Measurements from ENCODE around the gene SRD5A3.

The SRD5A3 gene

DNA sequence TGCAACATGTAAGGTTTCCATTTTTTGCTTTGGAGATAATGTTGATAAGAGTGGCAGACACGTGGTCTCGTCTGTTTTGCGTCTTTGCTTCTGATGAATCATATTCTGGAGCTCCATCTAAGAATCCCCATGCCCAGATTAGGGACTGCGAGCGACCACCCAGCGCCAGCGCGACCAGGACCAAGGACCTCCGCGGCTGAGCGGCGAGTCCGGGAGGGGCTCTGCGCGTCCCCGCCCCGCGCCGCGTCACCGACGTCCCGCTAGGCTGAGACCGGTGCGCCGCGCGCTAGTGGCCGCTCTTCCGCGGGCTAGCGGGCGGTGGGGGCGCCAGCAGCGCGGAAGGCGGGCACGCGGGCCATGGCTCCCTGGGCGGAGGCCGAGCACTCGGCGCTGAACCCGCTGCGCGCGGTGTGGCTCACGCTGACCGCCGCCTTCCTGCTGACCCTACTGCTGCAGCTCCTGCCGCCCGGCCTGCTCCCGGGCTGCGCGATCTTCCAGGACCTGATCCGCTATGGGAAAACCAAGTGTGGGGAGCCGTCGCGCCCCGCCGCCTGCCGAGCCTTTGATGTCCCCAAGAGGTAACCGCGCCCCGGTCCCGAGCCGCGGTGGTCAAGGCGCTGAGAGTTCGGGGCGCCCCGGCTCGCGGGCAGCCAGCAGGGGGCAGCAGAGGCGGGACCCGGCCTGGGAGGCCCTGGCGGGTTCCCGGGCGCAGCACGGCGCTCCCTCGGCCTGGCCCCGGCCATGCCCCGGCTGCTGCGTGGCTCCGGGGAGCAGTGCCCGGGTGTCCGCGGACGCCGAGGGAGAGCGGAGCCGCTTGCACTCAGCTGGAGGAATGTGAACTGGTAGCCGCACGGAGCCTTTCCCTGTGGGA lies at the start of gene SRD5A3:
TSS of gene SRD5A3 (plus strand) at position 263 of the 871 bp plus-strand sequence. CDS start at position 358, 95 bp downstream.
- peak; percentile 85 for DNase-seq (ENCODE audit: low spot score)

DNA sequence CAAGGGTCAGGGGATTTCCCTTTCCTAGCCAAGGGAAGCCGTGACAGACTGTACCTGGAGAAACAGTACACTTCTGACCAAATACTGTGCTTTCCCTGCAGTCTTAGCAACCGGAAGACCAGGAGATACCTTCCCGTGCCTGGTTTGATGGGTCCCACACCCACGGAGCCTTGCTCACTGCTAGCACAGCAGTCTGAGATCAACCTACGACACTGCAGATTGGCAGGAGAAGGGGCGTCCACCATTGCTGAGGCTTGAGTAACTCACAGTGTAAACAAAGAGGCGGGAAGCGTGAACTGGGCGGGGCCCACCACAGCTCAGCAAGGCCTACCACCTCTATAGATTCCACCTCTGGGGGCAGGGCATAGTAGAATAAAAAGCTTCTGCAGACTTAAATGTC lies 48.7 kb upstream of the SRD5A3 start:
- no peak for DNase-seq (ENCODE audit: low spot score)

DNA sequence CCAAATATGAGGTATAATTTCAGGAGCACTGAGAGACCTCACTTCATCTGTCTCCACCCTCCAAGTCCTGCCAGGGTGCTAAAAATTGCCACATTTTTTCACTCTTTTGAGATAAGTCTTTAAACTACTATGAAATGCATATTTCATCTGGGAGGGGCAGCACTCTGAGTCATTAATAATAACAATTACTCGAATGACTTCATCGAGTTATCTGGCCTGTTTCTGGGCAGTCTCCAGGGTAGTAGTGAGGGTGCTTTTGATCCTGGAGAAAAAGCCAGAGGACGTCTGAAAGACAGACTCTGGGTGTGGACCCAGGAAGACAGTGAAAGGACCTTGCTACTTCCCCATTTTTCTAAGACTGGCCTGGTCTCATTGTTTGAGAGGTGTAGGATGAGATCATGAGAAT lies 42.3 kb upstream of the SRD5A3 start:
- DNase-seq (ENCODE audit: low spot score), result peak; percentile 14

GRCh38 chr4:55304303-55304702 lies 41.7 kb upstream of the SRD5A3 start:
- no peak for DNase-seq (ENCODE audit: low spot score)

GRCh38 chr4:55308071-55308470 lies 38.0 kb upstream of the SRD5A3 start:
- no peak for DNase-seq (ENCODE audit: low spot score)

DNA sequence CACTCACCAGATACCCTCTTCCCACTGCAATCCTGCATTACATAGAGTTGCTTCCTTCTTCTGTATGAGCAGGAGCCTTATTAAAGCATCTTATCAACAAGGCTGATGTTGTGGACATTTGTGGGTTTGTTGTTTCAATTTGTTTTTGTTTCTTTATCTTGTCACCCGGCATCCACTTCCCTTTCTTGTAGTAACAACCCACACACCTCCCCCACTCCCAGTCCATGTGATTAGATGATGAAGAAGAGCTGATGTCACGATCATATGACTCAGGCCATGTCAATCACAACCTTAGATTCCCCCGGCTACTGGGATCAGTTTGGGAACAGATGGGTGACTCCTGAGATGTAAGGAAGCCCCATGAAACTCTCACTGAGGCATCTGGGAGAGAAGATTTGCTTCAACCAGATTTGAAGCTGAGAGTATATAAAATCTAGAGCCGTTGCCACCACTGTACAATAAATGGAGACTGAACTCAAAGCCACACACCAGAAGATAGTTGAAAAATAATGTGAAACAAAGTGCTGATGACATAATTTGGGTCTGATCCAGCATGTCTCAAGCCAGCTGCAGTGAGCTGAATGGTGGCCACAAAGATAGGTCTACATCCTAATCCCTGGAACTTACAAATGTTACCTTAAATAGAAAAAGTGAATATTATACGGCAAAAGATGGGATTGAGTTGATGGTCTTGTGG lies 34.1 kb upstream of the SRD5A3 start:
- DNase-seq (ENCODE audit: low spot score), result no peak

GRCh38 chr4:55312489-55313101 lies 33.4 kb upstream of the SRD5A3 start:
- DNase-seq (ENCODE audit: low spot score), result peak; percentile 48

- DNase-seq (ENCODE audit: low spot score), result no peak
Observed at GRCh38 chr4:55314141-55314820, 31.8 kb upstream of the SRD5A3 start.

DNA sequence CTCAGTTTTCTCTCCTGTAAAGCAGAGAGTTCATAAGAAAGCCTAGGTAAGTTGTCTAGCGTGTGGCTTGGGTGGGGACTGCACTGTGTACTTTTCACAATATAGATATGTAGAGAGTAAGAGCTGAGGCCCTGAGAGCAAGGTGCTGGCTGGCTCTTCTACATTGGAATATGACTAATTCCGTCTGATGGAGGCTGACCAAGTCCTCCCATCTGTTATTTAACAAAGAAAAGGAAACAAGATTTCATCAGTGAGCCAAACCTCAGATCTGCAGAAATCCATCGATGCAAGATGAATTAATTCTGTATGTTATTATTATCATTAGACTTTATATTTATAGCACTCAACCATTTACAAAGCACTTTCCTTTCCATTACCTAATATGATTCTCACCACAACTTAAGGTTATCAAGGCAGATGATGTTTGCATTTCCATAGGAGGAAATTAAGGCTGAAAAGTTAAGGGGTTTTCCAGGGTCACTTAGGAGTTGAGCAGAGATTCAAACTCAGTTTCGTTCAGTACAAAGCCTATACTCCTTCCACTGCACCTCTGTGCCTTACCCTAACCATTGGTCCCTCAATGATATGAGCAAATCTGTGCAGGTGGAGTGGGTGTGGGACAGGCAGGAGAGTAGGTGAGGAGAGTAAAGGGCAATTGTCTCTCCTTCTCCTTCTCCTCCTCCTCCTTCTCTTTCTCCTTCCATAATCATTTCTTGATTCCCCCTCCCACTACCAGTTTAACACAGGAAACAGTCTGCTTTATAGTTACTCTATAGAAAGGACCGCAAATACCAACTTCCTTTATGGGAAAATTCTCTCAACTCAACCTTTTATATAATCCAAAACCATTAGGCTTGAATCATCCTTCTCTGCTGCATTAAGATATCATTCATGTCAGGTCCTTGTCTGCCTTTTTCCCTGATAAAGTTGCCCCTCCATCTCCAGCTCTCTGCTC lies 27.6 kb upstream of the SRD5A3 start:
- DNase-seq (ENCODE audit: low spot score), result no peak

DNA sequence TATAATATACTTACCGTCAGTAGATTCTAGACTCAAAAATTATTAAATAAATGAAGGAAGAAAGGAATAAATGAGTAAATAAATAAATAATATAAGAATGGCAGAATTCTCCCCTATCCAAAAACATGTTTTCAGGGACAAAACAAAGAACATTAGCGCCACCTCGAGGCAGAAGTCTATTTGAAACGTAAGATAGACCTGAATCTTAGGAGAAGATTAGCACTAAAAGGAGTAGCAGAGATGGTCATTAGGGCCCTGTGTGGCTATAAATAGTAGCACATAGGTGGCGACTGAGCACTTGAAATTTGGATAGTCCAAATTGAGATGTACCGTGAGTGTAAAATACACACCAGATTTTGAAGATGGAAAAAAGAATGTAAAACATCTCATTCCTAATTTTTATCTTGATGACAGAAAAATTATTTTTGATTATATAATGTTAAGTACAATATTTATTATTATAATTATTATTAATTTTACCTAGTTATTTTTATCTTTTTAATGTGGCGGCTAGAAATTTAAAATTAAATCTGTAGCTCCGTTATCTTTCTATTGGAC lies 24.3 kb upstream of the SRD5A3 start:
- peak; percentile 74 for DNase-seq (ENCODE audit: low spot score)

GRCh38 chr4:55323375-55323774 lies 22.7 kb upstream of the SRD5A3 start:
- no peak for DNase-seq (ENCODE audit: low spot score)

- no peak for DNase-seq (ENCODE audit: low spot score)
Observed at GRCh38 chr4:55326629-55327028, 19.4 kb upstream of the SRD5A3 start.

DNA sequence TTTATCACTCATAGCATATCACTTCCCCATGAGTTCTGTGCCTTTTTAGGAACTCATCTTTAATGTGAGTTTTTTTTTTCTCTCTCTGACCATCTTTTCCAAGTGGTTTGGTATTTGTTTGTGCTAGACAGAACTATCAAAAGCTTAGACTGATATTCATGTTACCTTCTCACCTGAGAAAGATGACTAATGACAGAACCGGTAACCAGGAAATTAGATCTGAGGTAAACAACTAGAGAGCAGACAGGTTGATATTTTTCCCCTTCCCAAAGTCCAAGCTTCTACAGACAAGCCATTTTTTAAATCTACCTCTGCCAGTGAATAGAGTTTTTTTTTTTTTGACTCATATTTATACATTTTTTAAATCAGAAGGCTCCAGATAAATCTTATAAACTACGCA lies 17.0 kb upstream of the SRD5A3 start:
- DNase-seq (ENCODE audit: low spot score), result peak; percentile 35

- DNase-seq (ENCODE audit: low spot score), result peak; percentile 30
Observed at GRCh38 chr4:55330241-55330640, 15.8 kb upstream of the SRD5A3 start.

- DNase-seq (ENCODE audit: low spot score), result no peak
Observed at GRCh38 chr4:55336138-55337034, 9.7 kb upstream of the SRD5A3 start.

DNA sequence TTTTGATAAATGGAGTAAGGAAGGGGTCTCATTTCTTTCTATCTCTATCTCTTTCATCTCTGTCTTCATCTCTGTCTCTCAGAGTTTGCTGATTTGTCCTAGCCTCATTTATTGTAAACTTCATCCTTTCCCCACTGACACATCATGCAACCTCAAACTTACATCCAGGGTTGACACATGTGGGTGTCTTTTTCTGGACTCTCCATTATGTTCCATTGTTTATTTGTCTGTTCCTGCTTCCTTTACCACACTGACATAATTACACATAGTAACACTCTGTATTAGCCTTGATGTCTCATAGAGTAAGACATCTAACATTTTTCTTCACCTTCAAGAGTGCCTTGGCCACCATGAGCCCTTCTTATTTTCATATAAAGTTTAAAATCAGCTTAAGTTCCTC lies 8.1 kb upstream of the SRD5A3 start:
- DNase-seq (ENCODE audit: low spot score), result no peak

- no peak for DNase-seq (ENCODE audit: low spot score)
Observed at GRCh38 chr4:55338486-55338885, 7.6 kb upstream of the SRD5A3 start.

- no peak for DNase-seq (ENCODE audit: low spot score)
Observed at GRCh38 chr4:55340266-55340665, 5.8 kb upstream of the SRD5A3 start.

DNA sequence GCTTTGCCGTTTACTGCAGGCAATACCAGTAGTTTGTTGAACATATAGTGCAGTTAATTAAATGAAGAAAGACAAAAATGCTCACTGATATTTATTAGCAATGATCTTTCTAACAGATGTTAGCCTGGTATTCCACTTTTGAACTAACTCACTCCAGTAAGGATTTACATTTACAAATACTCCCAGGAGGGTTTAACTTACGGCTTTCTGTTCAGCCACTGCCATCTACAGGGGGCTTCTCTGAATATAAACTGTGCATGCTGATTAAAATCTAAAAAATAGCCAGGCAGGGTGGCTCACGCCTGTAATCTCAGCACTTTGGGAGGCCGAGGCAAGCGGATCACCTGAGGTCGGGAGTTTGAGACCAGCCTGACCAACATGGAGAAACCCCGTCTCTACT lies 2.2 kb upstream of the SRD5A3 start:
- no peak for DNase-seq (ENCODE audit: low spot score)

- no peak for DNase-seq (ENCODE audit: low spot score)
Observed at GRCh38 chr4:55345054-55345453, 988 bp upstream of the SRD5A3 start.
